ENCODE results near the gene PTPRE.

Gene PTPRE

GRCh38 chr10:127932521-127933270 is 25.8 kb downstream of the PTPRE start:
- no peak for DNase-seq

DNA sequence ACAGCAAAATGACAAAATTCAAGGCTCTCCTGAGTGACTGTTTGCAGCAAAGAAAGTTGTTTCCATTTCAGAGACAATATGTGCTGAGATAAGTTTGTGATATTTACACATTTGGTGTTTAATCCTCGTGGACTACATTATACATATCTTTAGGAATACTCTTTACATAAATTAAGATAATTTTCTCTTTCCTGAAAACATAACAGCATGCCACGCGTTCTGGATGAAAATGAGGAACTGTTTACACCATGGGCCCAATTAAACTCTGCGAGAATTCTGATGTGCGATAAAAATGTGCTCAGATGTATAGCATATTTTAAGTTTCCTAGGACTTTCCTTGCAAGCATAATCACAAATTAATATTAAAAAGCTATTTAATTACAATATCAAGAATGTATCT is 26.4 kb downstream of the PTPRE start:
- no peak for DNase-seq

DNA sequence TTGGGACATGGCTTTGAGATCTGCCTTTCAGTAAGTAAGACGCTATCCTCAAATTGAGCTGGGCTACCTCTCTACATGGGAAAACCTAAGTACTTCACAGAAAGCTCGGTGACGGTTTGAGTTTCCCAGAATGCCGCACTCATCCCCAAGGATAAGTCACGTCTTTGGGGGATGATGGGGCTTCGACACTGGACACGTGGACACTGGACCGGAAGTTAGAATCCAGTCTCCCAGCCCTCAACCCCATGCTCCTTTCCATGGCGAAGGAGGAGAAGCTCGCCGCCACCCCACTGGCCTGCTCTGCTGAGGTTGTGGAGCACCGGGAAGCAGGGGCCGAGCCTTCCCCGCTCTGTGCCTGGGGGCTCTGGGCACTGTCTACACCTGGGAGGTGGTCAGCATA is 27.5 kb downstream of the PTPRE start:
- no peak for DNase-seq

- no peak for DNase-seq
Observed at GRCh38 chr10:127935071-127935561, 28.2 kb downstream of the PTPRE start.

DNA sequence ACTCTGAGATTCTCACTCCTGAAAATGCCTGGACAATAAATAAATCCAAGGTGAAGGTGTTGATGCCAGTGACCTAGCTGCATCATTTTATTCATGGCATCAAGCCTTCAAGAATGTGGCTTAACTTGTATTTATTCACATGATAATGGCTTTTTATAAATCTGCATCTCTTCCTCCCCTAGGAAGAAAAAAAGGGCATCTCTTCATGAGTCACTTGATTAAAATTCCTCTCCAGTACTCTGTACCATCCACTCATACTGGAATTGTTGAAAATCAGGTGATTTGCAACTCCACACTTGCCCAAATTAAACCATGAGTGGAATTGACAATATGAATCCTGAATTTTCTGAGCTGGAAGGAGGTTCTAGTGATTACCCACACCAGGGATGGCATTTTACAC is 30.2 kb downstream of the PTPRE start:
- DNase-seq = no peak

- no peak for DNase-seq
Observed at GRCh38 chr10:127937915-127938463, 31.1 kb downstream of the PTPRE start.

- DNase-seq = no peak
Observed at GRCh38 chr10:127939786-127940330, 33.0 kb downstream of the PTPRE start.

GRCh38 chr10:127940866-127941640 is 34.1 kb downstream of the PTPRE start:
- no peak for DNase-seq

DNA sequence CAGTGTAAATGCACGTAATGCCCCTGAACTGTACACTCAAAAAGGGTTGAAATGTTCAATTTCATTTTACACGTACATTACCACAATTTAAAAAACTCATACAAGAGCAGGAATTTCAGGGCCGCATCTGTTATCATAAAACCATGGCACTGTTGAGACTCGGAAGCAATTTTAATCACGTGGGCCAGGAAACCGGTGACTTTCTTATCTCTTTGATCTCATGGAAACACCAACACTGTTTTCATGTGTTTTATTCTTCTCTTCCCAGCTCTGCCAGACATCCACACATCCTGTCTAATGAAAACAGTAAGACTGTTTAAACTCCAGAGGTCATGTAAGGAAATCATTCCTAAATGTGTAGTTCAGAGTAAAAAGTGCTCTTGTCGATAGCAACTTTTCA is 35.9 kb downstream of the PTPRE start:
- no peak for DNase-seq

DNA sequence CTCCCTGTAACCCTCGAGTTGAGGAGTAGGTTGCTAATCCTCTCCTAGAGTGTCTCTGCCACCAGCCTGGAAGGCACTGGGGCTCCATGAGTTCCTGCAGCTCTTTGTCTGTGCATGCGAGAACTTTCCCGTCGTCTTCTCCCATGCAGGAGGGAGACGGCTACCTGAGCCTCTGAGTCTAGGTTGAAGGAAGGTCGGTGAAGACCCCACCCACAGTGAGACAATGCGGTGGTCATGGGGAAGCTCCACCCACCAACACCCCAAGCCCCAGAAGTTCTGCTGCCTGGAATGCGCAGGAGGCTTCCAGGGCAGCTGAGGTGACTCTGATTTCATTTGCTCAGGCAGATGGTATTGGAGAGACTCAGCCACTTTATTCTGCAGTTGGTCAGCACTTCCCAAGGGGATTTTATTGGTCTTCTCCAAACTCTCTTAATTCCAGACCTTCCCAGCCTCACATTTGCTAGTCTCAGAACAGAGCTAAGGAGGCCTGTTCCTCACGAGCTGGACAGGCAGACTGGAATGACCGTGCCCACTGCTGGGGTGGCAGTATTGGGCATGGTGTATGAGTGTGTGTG is 36.5 kb downstream of the PTPRE start:
- DNase-seq = no peak

DNA sequence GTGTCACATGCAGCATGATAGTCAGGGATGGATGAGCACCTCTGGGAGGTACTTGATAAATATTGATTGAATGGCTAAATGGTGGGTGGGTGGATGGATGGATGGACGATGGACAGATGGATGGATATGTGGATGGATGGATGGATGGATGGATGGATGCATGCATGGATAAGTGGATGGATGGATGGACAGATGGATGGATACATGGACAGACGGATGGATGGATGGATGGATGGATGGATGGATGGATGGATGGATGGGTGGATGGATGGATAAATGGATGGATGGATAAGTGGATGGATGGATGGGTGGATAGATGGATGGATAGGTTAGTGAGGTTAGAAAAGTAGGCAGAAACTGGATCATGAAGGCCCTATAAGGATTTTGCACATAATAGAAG is 37.4 kb downstream of the PTPRE start:
- DNase-seq = no peak

DNA sequence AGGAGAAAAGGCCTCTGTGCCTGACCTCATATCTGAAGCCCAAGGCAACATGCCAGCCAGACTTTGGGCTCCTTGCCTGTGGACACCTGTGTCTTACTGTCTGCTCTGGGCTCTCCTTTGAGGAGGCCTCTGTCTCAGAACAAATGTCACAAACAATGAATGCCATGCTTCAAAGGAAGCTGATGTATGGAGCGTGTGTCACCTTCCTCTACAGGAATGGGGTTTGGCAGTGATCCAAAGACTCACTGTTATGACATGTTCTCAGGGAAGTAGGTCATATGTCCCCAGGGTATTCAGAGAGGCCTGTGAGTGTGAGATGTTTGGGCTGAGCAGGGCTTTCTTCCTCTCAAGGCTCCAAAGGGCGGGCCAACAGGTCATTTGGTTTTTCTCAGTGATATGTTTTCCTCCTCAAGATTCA is 38.4 kb downstream of the PTPRE start:
- no peak for DNase-seq

- DNase-seq = no peak
Observed at GRCh38 chr10:127945948-127946711, 39.2 kb downstream of the PTPRE start.

- DNase-seq = no peak
Observed at GRCh38 chr10:127947211-127947610, 40.3 kb downstream of the PTPRE start.

DNA sequence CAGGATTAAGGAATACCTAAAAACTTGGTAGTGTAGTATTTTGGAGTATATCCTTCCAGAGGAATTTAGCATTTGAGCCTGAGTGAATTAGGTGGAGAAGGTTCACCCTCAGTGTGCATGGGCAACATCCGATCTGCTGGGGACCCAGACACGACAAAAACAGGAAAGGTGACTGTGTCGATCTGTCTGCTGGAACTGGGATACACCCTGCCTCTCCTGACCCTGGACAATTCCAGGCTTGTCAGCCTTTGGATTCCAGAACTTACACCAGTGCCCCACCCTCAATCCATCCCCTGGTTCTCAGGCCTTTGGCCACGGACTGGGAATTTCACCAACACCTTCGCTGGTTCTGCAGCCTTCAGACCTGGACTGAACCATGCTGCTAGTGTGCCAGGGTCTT is 41.9 kb downstream of the PTPRE start:
- no peak for DNase-seq

DNA sequence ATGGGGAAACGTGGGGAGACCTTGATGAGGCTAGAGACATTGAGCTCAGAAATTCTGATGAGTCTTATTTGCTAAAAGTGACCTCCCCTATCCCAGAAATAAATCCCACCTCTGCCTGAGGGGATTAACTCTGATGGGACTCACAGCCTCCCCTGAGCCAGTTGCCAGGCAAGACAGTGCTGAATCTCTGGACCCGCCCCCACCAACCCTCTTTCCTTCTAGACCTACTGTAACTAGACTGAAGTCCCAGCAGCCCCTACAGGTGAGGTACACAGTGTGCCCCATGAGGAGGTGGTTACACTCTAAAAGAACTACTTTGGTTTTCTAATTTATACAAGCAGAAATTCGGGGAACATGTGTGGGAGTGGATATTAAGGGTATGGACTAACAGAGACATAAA is 42.9 kb downstream of the PTPRE start:
- no peak for DNase-seq

DNA sequence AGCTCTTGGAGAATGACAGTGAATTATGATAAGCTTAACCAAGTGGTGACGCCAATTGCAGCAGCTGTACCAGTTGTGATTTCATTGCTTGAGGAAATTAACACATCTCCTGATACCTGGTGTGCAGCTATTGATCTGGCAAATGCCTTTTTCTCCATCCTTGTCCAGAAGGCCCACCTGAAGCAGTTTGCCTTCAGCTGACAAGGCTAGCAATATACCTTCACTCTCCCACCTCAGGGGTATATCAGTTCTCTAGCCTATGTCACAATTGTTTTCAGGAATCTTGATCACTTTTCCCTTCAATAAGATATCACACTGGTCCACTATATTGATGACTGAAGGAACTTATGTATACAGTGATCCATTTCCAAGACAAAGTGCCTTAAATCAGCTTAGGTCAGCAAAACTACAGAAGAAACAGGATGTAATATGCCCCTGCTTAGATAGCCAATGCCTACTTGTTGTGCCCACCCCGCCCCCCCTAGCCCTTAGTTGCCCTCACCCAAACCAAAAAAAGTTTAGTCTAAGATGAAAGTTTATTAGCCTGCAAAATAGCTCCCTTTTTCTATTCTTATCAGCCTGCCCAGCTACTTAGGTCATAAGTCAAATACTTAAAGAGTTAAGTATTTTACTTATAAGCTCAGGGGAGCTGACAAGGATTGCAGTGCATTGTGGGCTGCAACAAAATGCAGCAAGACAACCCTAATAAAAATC is 45.1 kb downstream of the PTPRE start:
- no peak for DNase-seq

DNA sequence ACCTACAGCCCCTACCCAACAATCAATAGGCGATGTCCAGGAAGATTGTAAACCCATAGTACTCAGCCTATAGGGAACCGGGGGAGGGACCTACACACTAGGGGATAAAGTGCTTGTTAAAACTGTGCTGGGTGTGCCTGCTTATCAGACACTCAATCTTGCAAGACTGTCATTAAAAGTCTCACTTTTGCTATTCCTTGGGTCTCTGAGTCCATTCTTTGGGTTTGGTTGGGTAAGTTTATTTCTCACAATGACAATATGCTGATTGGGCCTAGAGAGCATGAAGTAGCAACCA is 45.6 kb downstream of the PTPRE start:
- DNase-seq = no peak

GRCh38 chr10:127952918-127953317 is 46.0 kb downstream of the PTPRE start:
- DNase-seq = no peak

DNA sequence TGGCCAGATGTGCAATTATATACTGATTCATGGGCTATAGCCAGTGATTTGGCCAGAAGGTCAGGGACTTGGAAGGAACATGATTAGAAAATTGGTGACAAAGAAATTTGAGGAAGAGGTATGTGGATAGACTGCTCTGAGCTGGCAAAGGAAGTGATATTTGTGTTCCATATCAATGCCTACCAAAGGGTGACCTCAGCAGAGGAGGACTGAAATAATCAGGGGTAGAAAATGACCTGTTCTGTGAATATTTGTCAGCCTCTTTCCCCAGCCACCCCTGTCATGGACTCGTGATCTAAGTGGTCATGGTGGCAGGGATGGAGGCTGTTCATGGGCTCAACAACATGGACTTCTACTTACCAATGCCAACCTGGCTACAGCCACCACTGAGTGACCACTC is 47.0 kb downstream of the PTPRE start:
- DNase-seq = no peak

DNA sequence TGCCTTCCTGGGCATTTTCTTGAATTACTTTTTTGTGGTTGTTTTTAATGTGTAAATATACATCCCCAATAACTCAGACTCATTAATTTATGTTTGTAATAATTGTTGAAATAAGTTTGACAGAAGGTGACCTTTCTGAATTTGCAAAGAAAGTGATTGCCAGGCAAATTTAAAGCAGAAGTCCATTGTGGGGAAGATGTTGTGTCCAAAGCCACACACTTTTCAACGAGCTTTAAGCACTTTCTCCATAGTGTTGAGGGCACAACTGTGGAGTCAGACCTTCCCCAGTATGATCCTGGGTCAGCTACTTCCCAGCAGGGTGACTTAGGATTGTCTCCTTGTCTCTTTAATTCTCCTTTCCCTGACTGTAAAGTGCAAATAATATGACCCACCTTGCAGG is 52.5 kb downstream of the PTPRE start:
- no peak for DNase-seq

DNA sequence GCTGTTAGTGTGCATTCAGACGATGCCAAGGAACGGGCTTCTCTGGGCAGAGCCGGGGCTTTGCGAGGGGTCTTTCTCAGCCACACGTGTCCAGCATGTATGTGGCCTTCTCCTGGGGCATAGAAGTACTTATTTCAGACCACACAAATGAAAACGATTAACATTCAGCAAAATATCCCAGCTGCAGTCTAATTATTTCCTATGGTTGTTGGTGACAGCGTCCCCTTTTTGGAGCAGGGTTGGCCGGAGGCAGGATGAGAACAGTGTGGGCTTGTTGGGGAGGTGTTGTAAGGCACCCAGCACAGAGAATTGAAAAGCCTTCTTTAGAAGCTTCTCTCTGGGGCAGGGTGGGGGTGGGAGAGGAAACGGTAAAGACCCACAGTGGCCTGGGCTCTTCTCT is 54.2 kb downstream of the PTPRE start:
- no peak for DNase-seq

Data from stimulated activated CD4-positive, alpha-beta T cell treated with anti-CD3 and anti-CD28 coated beads, Interleukin-4, amount 100 ng/mL, for 1 hour (primary cell).